Parathyroid adenoma (tissue), 2 donors: ENCODE measurements around the gene TMEM132D.
"Not testable (repeated sequence)": the region's sequence is repeated elsewhere in the genome, so short reads cannot be mapped to it uniquely, and the experiment has no call there.

Source experiments
- H2AFZ ChIP-seq: fragments of 300-600 bp; sonication (generic); one replicate; pipeline ENCODE4 v1.7.0; 2017; ENCODE audit warnings: antibody characterized with exemption, mild to moderate bottlenecking
- H3K27ac ChIP-seq: fragments of 300-600 bp; sonication (generic); one replicate; pipeline ENCODE4 v1.7.0; 2017
- H3K27me3 ChIP-seq: fragments of 300-600 bp; sonication (generic); one replicate; pipeline ENCODE4 v1.7.0; 2017; ENCODE audit warnings: low read length; ENCODE audit not compliant: control insufficient read depth, insufficient read depth
- H3K36me3 ChIP-seq: fragments of 300-600 bp; sonication (generic); one replicate; pipeline ENCODE4 v1.7.0; 2017; ENCODE audit warnings: low read length; ENCODE audit not compliant: control insufficient read depth, insufficient read depth
- H3K4me1 ChIP-seq: fragments of 300-600 bp; sonication (generic); one replicate; pipeline ENCODE4 v1.7.0; 2017; ENCODE audit warnings: control low read depth
- H3K4me2 ChIP-seq: fragments of 300-600 bp; sonication (generic); one replicate; pipeline ENCODE4 v1.7.0; 2017; ENCODE audit warnings: low read length
- H3K4me3 ChIP-seq: fragments of 300-600 bp; sonication (generic); one replicate; pipeline ENCODE4 v1.7.0; 2017; ENCODE audit warnings: low read depth, low read length
- H3K79me2 ChIP-seq: fragments of 300-600 bp; sonication (generic); one replicate; pipeline ENCODE4 v1.7.0; 2017; ENCODE audit warnings: control low read depth
- H3K9ac ChIP-seq: fragments of 300-600 bp; sonication (generic); one replicate; pipeline ENCODE4 v1.7.0; 2017; ENCODE audit warnings: mild to moderate bottlenecking
- H3K9me3 ChIP-seq: fragments of 300-600 bp; sonication (generic); one replicate; pipeline ENCODE4 v1.7.0; 2017; ENCODE audit warnings: low read length; ENCODE audit not compliant: control insufficient read depth
- CTCF ChIP-seq: fragments of 300-600 bp; sonication (generic); IDR thresholded peaks from one replicate; pipeline ENCODE4 v1.7.0; 2017; ENCODE audit warnings: antibody characterized with exemption, mild to moderate bottlenecking
- donor health status: primary hyperparathyroidism.

TMEM132D gene

GRCh38 chr12:129549656-129550055 is 354.2 kb downstream of the TMEM132D start:
- H3K4me1 ChIP-seq, result no peaks in the 10 kb centered on the region
- H3K27ac ChIP-seq, result no peak overlapping the region
- no peaks in the 10 kb centered on the region for H3K27me3 ChIP-seq
- H3K9ac ChIP-seq, result no peak overlapping the region
- no peaks in the 10 kb centered on the region for H3K9me3 ChIP-seq
- H2AFZ ChIP-seq, result no peak overlapping the region
- no peaks in the 10 kb centered on the region for H3K79me2 ChIP-seq
- TF ChIP-seq CTCF, result no peak
- H3K36me3 ChIP-seq, result no peaks in the 10 kb centered on the region
- no peak overlapping the region for H3K4me3 ChIP-seq
- H3K4me2 ChIP-seq, result no peak overlapping the region

- not testable (repeated sequence) for H3K27ac ChIP-seq, H3K9me3 ChIP-seq
These were observed 354.8 kb downstream of the TMEM132D start for GRCh38 chr12:129549020-129549419.

GRCh38 chr12:129544716-129545115 is 359.1 kb downstream of the TMEM132D start:
- Histone ChIP-seq H3K4me3 (no peak overlapping the region), H3K9ac (no peak overlapping the region), H3K27me3 (no peaks in the 10 kb centered on the region), H3K9me3 (no peaks in the 10 kb centered on the region), H3K79me2 (no peaks in the 10 kb centered on the region), H3K27ac (no peak overlapping the region), H3K36me3 (no peaks in the 10 kb centered on the region), H3K4me2 (no peak overlapping the region), H3K4me1 (no peaks in the 10 kb centered on the region), H2AFZ (no peak overlapping the region)
- TF ChIP-seq CTCF, result no peak

More at GRCh38 chr12:129549020-129549419, 354.8 kb downstream of the TMEM132D start:
- not testable (repeated sequence) for H3K36me3 ChIP-seq, H3K27me3 ChIP-seq, H3K4me2 ChIP-seq, H3K4me1 ChIP-seq, H2AFZ ChIP-seq, H3K4me3 ChIP-seq, H3K9ac ChIP-seq, H3K79me2 ChIP-seq

GRCh38 chr12:129540954-129541353 is 362.9 kb downstream of the TMEM132D start:
- H3K36me3 ChIP-seq, result no peaks in the 10 kb centered on the region
- H3K9me3 ChIP-seq, result no peaks in the 10 kb centered on the region
- no peak for TF ChIP-seq CTCF
- no peaks in the 10 kb centered on the region for H3K79me2 ChIP-seq
- H3K27ac ChIP-seq, result no peak overlapping the region
- no peaks in the 10 kb centered on the region for H3K4me1 ChIP-seq
- no peaks in the 10 kb centered on the region for H3K27me3 ChIP-seq
- no peak overlapping the region for H3K4me3 ChIP-seq
- no peak overlapping the region for H2AFZ ChIP-seq
- H3K4me2 ChIP-seq, result no peak overlapping the region
- no peak overlapping the region for H3K9ac ChIP-seq

- Histone ChIP-seq H3K9ac (no peak overlapping the region), H3K4me2 (no peak overlapping the region), H3K36me3 (no peaks in the 10 kb centered on the region), H3K79me2 (no peaks in the 10 kb centered on the region), H3K4me3 (no peak overlapping the region), H3K27ac (no peak overlapping the region), H3K4me1 (no peaks in the 10 kb centered on the region), H3K27me3 (no peaks in the 10 kb centered on the region), H2AFZ (no peak overlapping the region), H3K9me3 (no peaks in the 10 kb centered on the region)
- TF ChIP-seq CTCF, result no peak
These were observed 363.6 kb downstream of the TMEM132D start for GRCh38 chr12:129540249-129540648.

- H3K4me2 ChIP-seq, H3K79me2 ChIP-seq, H3K9me3 ChIP-seq, H3K4me1 ChIP-seq, H3K27me3 ChIP-seq, H3K36me3 ChIP-seq, H3K4me3 ChIP-seq, H2AFZ ChIP-seq, H3K9ac ChIP-seq, H3K27ac ChIP-seq: not testable (repeated sequence)
These were observed 365.0 kb downstream of the TMEM132D start for GRCh38 chr12:129538724-129539335.
